HG02623 (cell line): ENCODE results near the gene BNIP3.
"Not testable (repeated sequence)": the region's sequence is repeated elsewhere in the genome, so short reads cannot be mapped to it uniquely, and the experiment has no call there.

Experiments used
- ATAC-seq: cut with Tn5 transposase; IDR thresholded peaks from one replicate; pipeline ENCODE4 v1.9.1; 2021; ENCODE audit warnings: moderate library complexity; ENCODE audit not compliant: unreplicated experiment

BNIP3 gene

DNA sequence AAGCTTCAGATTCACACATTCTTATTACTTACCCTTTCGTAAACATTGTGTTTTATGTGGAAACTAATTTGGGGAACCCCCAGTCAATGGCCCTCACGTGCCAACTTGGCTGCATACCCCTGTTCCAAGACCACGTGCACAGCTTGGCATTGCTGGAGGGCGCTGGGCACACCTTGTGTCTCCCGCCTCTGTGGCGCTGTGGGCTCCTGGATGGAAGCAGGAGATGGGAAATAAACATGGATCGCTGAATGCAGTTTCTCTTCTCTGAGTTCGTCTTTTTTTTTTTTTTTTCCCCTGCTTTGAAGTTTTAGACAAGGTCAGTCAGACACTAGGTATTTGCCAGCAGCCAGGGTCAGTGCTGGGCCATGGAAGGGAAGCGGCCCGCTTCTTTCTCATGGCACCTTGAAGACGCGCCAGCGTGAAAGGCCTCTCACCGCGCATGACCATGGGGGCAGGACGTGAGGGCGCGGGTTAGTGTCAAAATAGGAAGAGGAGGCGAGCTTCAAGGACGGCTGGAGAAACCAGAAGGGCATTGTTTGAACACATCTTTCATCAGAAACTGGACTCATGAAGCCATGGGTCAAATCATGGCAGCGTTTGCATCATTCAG is 27.3 kb downstream of the BNIP3 start:
- ATAC-seq, result no peak

DNA sequence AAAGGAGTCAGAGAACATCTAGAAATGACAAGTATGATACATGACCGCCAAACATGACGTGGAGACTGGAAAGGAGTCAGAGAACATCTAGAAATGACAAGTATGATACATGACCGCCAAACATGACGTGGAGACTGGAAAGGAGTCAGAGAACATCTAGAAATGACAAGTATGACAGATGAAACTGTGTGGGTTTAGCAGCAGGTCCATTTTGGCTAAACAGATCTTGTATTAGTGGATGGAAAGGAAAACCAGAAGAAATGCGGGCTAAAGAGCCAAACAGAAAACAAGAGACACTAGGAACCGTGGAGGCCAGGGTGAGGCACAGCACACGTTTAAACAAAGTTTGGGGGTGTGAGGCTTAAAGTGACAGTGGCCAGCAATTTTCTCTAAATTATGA is 31.8 kb downstream of the BNIP3 start:
- not testable (repeated sequence) for ATAC-seq

DNA sequence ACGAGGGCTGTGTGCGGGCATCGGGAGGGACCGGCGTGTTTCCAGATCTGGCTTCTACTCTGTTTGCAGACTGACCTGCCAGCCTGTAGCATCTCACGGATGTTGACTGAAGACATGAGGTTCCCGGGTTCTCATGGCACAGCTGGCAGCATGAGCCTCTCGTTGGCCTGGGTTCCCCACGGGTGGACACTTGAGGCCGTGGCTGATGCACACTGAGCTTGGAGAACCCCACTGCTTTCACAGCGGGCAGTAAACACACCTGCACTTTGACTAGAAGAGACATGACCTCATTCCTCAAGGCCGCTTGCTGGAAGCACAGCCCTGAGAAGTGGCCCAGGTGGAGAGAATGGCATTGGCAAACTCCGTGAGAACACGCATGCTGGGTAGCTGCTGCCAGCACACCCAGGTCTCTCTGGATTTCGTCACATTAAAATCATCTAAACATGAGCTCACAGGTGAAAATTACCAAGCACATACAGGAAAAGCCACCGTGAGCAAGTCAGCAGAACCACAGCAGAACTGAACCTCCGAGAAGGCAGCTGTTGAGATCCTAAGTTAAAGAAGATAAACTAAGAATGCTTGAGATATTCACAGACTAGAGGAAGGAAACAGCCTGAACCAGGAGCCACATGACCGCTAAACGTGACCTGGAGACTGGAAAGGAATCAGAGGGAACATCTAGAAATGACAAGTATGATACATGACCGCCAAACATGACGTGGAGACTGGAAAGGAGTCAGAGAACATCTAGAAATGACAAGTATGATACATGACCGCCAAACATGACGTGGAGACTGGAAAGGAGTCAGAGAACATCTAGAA is 32.5 kb downstream of the BNIP3 start:
- ATAC-seq, result no peak

DNA sequence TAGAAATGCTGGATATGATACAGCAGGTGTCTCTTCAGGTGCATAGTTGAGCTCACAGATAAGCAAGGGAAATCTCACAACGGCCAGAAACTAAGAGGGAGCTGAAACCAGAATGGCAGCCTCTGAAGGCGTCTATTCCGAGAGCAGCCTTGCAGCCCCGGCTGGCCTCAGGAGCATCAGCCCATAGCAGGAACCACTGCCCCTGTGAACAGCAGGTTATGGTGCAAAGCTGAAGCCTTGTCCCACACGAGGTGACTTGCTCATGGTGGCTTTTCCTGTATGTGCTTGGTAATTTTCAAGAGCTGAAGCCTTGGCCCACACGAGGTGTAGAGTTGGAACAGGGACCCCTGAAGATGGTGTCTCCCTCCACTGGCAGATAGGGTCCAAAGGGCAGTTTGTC is 33.2 kb downstream of the BNIP3 start:
- ATAC-seq, result no peak

DNA sequence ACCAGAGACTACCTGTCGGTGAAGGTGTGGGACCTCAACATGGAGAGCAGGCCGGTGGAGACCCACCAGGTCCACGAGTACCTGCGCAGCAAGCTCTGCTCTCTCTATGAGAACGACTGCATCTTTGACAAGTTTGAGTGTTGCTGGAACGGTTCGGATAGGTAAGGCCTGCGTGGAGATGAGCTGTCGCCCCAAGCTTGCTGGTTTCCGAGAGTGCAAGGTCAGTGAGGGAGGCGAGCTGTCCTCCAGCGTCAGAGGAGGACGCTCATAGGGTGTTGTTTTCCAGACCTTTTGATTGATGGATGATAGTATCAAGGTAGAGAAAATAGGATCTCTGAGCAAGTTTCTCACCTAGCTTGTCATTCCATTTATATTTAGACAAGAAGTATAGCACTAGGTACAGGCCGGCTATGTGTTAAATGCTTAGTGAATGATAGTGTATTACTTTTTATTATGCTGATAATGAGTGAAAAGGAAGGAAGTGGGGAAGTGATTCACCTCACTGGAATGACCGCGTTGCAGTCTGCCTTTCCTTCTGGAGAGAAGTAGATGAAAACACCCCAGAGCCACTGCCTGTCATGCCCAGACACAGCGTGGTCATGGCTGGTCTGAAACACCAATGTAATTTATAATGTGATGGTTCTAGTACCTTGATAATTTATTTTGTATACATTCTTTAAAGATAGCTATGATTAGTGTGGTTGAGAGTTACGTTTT is 33.9 kb downstream of the BNIP3 start:
- no peak for ATAC-seq

DNA sequence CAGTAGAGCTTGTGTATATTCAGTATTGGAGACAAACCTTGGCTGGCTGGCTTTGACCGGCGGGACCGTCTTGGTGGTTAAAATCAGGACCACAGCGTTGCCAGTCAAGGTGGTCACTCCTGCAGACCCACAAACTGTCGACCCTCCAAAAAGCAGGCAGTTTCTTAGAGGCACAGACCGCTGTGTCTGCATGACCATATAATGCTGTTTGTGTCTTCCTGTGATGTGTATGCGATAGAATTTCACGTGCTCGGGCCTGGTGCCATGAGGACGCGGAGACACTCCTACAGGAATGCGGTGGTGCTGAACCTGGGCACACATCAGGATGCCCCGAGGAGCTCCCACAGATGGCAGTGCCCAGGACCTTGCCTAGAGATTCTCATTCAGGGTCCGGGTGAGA is 34.8 kb downstream of the BNIP3 start:
- ATAC-seq, result no peak

DNA sequence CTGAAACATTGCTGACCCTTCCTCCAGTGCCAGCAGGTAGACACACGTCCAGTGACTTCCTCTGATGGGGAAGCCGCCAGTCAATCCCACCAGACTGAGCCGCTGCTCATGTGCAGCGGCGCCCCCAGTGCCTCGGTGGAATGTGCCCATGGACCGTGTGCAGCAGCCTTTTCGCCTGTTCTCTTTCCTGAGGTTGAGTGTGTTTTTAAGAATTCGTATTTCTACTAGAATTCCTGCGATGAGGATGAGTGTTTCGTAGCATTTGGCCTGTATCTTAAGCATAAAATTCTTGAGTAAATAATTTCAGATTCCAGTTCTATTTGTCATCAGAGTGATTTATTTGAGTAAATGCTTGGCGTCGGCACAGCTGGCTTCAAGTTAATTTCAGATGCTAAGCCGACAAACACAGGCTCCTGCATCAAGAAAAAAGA is 35.4 kb downstream of the BNIP3 start:
- no peak for ATAC-seq

DNA sequence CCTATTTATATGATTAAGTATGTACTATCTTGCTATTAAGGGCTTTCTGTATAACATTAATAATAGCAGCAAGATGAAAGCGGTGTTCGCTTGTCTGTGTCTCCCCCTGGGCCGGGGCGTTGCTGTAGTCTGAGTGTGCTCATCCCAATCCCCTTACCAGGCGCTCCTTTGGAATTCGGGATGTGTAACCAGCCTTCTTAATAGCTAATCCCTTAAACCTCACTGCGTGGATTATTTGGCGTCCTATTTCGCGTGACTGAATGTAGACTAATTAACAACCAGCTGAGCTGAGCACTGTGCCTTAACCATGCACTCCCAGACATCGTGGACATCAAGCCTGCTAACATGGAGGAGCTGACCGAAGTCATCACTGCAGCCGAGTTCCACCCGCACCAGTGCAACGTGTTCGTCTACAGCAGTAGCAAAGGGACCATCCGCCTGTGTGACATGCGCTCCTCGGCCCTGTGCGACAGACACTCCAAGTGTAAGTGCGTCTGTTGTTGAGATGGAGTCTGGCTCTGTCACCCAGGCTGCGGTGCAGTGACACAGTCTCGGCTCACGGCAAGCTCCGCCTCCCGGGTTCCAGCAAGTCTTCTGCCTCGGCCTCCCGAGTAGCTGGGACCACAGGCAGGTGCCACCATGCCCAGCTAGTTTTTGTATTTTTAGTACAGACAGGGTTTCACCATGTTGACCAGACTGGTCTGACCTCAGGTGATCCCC is 36.6 kb downstream of the BNIP3 start:
- no peak for ATAC-seq

DNA sequence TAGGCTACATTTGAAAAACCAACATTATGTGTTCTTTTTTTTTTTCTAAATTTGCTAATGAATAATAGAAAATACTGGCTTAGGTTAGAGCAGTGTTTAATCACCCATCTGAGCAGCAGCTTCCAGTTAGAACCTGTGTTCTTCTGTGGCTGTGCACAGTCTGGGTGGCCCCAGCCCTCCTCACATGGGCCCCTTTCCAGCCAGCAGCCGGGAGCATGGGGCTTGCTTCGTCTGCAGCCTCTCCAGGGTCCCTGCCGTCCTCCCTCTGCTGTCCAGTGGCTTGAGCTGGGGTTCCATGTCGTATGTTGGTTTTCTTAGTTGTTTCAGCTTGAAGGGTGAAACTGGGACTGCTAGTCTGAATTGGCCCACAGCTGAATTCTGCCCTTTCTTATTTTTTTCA is 37.3 kb downstream of the BNIP3 start:
- no peak for ATAC-seq

DNA sequence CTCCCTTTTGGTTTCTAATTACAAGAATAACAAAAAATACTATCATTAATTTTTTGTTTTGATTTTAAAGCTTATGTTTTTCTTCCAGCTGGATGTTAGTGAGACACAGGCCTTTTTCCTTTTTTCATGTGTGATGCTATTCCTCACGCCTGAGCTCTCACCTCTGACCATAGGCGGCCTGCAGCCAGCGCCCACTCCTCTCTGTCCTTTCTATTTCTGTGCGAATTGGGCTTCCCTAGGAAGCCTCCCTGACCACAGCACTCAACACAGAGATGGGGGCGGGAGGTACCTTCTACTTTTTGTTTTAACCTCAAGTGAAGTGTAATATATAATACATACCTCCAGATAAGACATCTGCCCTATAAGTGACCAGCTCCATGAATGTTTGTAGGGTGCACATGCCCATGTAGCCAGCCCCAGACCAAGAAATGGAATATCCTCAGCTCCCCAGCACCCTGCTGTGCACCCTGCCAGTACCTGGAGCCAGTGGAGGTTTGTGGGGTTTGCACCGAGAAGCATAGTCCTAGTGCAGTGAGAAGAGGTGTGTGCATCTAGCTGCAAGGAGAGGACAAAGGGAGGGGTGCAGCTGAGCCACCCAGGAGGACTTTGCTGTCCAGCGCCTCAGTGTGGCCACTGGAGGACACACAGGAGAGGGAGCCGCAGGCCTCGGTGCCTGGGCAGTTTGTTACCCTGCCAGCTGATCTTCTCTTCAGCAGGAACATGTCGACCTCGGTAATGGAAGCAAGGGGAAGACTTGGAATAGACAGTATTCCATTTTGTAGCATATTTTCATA is 38.5 kb downstream of the BNIP3 start:
- no peak for ATAC-seq

DNA sequence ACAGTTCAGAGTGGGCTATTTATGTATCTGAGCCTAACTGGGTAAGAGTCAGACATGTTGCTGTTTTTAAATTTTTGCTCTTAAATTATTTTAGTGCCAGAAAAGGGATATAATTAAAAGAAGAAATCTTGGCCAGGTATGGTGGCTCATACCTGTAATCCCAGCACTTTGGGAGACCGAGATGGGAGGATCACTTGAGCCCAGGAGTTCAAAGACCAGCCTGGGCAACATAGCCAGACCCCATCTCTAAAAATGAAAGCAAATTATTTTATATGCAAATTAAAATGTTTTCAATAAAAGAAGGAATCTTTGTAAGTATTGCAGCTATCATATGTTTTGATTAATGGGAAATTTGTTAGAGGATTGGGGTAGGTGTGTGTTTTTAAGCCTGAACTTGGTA is 39.3 kb downstream of the BNIP3 start:
- ATAC-seq, result no peak

DNA sequence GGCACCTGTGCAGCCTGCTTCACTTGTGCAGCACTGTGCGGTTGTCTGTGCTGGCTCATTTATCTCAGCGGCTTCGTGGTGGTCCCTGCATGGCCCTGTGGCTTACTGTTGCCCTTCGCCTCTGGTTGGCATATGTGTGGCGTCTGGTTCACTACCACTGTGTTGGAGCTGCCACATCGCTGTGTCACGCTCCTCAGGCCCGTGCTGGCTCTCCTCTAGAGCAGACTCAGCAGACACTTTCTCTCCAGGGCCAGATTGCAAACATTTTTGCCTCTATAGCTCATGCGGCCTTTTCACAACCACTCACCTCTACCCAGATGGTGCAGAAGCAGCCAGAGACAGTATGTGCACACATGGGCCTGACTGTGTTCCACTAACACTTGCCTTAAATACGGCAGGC is 43.0 kb downstream of the BNIP3 start:
- ATAC-seq, result no peak

DNA sequence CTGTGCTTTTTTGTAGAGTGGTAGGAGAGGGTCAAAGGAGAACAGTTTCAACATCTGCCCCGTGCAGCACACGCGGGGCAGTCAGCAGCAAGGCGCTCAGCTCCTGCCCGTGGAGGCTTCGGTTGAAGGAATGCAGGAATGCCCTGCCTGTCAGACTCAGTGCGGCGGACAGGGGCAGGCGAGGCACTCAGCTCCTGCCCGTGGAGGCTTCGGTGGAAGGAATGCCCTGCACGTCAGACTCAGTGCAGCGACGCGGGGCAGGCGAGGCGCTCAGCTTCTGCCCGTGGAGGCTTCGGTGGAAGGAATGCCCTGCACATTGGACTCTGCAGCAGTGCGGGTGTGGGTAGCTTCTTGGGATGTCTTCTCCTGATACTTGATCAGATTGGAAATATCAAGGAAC is 43.9 kb downstream of the BNIP3 start:
- no peak for ATAC-seq

DNA sequence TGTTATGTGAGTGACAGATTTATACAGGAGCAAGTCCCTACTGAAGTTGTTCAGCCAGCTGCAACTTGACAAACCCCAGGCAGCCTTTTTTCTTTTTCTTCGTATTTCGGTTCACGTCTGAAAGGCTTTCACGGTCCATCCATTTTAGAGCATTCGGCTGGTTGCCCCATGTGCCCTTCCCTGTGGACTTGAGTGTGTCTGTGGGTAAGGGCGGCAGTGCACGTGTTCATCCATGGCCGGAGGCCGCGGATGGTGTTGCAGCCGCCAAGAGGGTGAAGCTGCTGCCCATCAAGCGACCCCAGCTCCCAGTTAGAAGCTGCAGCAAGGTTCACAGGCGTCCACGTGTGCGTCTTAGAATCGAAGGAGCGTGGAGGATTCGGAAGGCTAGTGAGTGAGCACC is 45.0 kb downstream of the BNIP3 start:
- no peak for ATAC-seq

DNA sequence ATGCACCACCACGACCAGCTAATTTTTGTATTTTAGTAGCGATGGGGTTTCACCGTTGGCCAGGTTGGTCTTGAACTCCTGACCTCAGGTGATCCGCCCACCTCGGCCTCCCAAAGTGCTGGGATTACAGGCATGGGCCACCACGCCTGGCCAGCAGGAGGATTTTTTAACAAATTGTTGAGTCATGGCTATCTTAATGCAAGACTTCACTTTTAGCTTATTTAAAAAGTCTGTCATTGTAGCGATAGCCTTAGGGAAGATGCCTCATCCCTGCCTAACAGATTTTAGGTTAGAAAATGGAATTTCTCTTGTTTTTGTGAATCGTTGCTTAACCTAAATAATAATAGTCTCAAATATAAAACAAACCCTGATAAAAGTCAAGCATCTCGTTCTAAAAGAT is 45.4 kb downstream of the BNIP3 start:
- no peak for ATAC-seq

DNA sequence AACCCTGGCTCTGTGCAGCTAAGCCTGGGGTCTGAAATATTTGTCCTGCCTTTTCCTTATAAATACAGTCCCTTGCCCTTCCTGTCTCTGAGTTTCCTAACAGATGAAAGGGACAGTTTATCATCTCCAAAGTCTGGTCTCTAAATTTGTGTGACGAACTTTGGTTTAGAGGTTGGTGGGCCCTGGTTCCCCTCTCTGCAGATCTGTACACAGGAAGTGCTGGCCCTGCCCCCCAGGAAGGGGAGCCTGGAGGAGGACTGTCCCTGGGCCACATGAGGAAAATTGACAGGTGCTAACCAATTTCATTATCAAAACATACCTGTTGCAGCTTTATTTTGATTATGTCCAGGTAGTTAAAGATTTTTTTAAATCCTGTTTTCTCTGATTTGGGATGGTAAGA is 46.5 kb downstream of the BNIP3 start:
- no peak for ATAC-seq

DNA sequence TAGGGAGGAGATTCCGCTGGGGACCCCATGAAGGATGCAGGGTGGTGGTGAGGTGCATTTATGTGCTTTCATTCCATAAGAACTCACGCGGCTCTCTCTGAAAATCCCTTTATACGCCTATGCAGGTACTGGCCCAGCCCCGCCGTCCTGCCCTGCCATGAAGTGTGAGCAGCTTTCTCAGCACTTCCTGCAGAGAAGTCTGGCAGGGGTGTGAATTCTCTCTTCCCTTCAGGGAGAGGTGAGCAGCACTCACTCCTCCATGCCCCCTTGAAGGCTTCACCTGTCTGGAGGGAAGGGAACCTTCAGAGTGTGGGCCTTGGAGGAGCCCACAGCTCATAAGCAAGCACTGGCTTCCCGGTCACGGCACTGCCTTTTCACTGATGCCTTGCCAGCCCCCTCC is 47.0 kb downstream of the BNIP3 start:
- no peak for ATAC-seq

DNA sequence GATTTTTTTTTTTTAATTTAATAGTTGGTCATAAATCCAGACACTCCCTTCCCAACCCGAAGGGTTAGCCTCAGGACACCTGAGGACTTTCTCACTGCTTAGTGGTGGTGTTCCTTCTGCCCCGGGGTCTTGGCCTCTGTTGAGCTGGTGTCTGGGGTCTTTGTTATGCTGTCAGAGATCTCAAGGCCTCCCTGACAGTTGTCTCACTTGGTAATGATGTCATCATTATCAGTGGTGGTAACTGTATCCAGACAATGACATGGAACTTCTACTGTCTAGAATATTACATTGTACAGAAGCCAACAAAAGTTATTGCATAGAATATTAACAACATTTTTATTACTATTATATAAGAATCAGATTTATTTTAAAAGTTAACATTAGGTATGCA is 48.0 kb downstream of the BNIP3 start:
- no peak for ATAC-seq

DNA sequence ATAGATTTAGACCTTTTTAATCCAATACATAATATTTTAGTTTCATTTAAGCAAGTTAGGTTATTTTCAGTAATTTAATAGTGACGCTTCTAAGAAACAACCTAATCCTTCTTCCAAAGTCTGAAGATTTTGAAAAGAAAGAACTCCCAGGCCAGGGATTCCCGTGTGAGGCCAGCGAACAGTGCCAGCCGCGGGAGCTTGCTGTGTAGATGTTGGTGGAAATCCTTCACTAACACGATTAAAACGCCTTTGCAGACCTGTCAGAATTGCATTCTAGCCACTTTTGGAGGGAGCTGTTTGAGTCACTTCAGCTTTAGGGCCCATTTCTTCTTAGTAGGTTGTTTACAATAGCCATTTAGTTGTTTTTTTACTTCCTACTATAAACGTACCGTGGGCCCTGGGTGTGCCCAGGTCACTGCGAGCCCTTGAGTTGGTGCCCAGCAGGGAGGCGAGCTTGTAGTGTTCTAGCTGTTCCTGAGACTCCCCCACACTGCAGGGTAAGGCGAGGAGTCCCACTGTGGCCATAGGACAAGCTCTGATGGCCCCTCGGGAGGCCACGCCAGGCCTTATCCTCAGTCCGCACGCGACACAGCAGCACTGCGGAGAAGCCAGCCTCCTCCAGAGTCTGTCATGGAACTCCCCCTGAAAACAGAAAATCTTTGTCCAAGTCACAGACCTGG is 48.6 kb downstream of the BNIP3 start:
- ATAC-seq, result no peak

DNA sequence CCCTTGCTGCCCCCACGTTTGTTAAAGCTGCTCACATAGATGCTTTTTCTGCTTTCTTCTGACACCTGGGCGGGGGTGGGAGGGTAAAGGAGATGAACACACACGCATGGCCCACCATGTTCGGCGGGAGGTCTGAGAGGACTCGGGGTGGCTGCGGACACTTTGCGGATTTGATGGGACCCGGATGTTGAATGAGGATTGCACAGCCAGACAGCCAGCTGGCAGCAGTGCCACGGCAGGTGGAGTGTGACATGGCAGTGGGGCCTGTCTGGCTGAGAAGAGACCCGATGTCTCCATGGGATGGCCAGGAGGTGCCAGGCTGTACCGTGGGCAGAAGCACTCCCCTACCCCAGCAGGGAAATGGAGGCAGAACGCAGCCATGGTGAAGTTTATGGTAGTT is 49.7 kb downstream of the BNIP3 start:
- no peak for ATAC-seq
